Immature natural killer cell (primary cell): ENCODE measurements around the gene TRAPPC12. TPM values are rescaled to one million over a fixed set of nuclear protein-coding genes. Genes with fewer than 3 reads are reported as not detected.

ENCODE experiments used
- DNase-seq, 3 donors: peaks; one replicate each; pipeline ENCODE4 v3.0.0; 2022; ENCODE audit warnings: mixed read lengths in 1 of 3
- H3K27ac Mint-ChIP-seq, 6 donors: one replicate each; pipeline ENCODE4 v1.8.0; 2020; ENCODE audit warnings: mixed read lengths in 6 of 6, mild to moderate bottlenecking in 5 of 6, inconsistent platforms in 4 of 6, moderate library complexity in 3 of 6
- H3K27me3 Mint-ChIP-seq, 3 donors: one replicate each; pipeline ENCODE4 v1.8.0; 2020 to 2021; ENCODE audit warnings: low read depth in 3 of 3, mild to moderate bottlenecking in 3 of 3, mixed read lengths in 3 of 3, moderate library complexity in 3 of 3, inconsistent platforms in 1 of 3
- H3K36me3 Mint-ChIP-seq, 3 donors: one replicate each; pipeline ENCODE4 v1.8.0; 2020; ENCODE audit warnings: mixed read lengths in 3 of 3, inconsistent platforms in 2 of 3, mild to moderate bottlenecking in 2 of 3
- H3K4me1 Mint-ChIP-seq, 2 donors: one replicate each; pipeline ENCODE4 v1.8.0; 2020; ENCODE audit warnings: inconsistent platforms in 2 of 2, mild to moderate bottlenecking in 2 of 2, mixed read lengths in 2 of 2, moderate library complexity in 1 of 2
- H3K4me3 Mint-ChIP-seq, 5 donors: one replicate each; pipeline ENCODE4 v1.8.0; 2020; ENCODE audit warnings: mild to moderate bottlenecking in 5 of 5, mixed read lengths in 5 of 5, inconsistent platforms in 3 of 5, moderate library complexity in 3 of 5
- H3K9me3 Mint-ChIP-seq, 6 donors: one replicate each; pipeline ENCODE4 v1.8.0; 2020; ENCODE audit warnings: mild to moderate bottlenecking in 6 of 6, mixed read lengths in 6 of 6, inconsistent platforms in 4 of 6, moderate library complexity in 3 of 6
- polyA plus RNA-seq, 3 donors: library from polyadenylated mRNA; unstranded; fragments of 300-500 nt; fragmentation: Illumina TruSeq; gene quantifications; one replicate each; pipeline ENCODE4 v1.2.3, GENCODE V29; 2021

The TRAPPC12 gene
- polyA plus RNA-seq, 3 donors from 2014 or later, result 14.4 to 41.4 (median 19.9) TPM

DNA sequence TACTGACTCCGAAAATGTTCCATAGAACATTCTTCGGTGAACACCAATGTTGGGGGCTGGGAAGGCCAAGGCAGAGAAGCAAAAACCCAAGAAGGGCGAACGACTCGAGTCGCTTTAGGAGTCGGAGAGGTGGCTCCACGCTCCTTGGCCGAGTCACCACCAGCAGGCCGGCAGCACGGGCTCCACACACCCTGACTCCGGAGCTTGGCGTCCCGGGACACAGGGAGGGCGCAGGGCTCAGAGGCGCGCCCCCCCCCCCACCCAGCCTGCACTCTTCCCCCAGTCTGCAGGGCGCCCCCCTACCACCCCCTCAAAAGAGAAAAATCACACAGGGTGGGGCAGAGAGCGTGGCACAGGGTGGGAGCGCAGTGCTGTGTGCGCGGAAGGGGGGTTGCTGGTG, 147.4 kb downstream of the TRAPPC12 start:
- peaks cover under 1% of the 10 kb centered on the region in 2 donors for H3K4me1 Mint-ChIP-seq
- H3K27ac Mint-ChIP-seq, result no peak overlapping the region
- no peak for DNase-seq
- no peaks in the 10 kb centered on the region for H3K27me3 Mint-ChIP-seq
- H3K9me3 Mint-ChIP-seq, result no peaks in the 10 kb centered on the region
- no peak overlapping the region for H3K4me3 Mint-ChIP-seq
- H3K36me3 Mint-ChIP-seq, result peaks cover 0 to 2% (median 0%) of the 10 kb centered on the region in 3 donors

DNA sequence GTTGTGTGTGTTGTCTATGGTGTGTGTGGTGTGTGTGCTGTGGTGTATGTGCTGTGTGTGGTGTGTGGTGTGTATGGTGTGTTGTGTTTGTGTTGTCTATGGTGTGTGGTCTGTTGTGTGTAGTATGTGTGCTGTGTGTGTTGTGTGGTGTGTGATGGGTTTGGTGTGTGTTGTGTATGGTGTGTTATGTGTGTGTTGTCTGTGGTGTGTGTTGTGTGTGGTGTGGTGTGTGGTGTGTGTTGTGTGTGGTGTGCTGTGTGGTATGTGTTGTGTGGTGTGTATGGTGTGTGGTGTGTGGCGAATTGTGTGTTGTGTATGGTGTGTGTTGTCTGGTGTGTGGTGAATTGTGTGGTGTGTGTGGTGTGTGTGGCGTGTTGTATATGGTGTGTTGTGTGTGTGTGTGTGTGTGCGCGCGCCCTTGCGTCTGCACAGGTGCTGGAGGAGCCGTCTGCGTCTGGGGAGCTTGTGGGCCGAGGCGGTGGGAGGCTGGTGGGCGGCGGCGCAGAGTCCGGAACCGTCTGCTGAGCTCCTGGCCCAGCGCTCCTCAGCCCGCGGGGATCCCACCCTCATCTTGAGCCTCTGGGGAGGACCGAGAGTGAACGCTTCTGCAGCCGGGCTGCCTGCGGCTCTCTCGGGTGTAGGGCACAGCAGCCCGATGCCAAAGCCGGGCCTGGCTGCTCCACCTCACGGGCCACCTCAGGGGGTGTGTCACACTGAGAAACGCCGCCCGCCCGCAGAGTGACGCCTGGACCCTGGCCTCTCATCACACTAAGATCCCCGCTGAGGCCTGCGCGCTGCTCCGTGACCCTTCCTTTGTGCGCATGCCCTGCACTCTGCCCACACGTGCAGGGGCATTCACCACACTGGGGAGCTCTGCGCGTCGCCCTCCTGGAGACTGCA, 148.6 kb downstream of the TRAPPC12 start:
- no peak for DNase-seq
- Mint-ChIP-seq H3K9me3 (no peaks in the 10 kb centered on the region), H3K4me3 (no peak overlapping the region), H3K4me1 (no peaks in the 10 kb centered on the region), H3K27me3 (no peaks in the 10 kb centered on the region), H3K36me3 (peaks cover 0 to 3% (median 0%) of the 10 kb centered on the region in 3 donors), H3K27ac (no peak overlapping the region)

Other genes with a start within 250 kb of the TRAPPC12 start
- 10 to 100 TPM; 37.1 to 47.7 (median 41.1) TPM for gene EIPR1, start 1.9 kb upstream of the TRAPPC12 start, polyA plus RNA-seq
- gene ADI1, start 139.8 kb downstream of the TRAPPC12 start, polyA plus RNA-seq, result 10 to 100 TPM; 31.0 to 66.1 (median 52.2) TPM
- 10 to 100 TPM; 26.6 to 43.2 (median 41.6) TPM for gene RNASEH1, start 178.6 kb downstream of the TRAPPC12 start, polyA plus RNA-seq
- 1,000 to 10,000 TPM in 1 of 3 donors, 100 to 1,000 TPM in 2; 479 to 1,432 (median 642) TPM for gene RPS7, start 195.6 kb downstream of the TRAPPC12 start, polyA plus RNA-seq
- not detected for gene COLEC11, start 215.4 kb downstream of the TRAPPC12 start, polyA plus RNA-seq